Measurements from ENCODE around the gene PDCD2. TPM values are rescaled to one million over a fixed set of nuclear protein-coding genes. Genes with fewer than 3 reads are reported as not detected.
"Not testable (repeated sequence)": the region's sequence is repeated elsewhere in the genome, so short reads cannot be mapped to it uniquely, and the experiment has no call there.

PDCD2 gene
- 100 to 1,000 TPM; 147 to 152 TPM for total RNA-seq

GRCh38 chr6:170584181-170584953, at the start of gene PDCD2:
Gene PDCD2 (minus strand): TSS chr6:170584637. CDS start chr6:170584581, 56 bp downstream.
- POLR2A ChIA-PET: interaction anchor here (0.9 to 1.9 kb wide), 5 partner anchors 29 to 882 kb away, joined by 3 to 11 read pairs (median 4); partner anchors contain the start of genes C6orf120, PHF10, PSMB1 and TBP
- CTCF ChIA-PET: interaction anchor here (0.6 to 2.1 kb wide), 5 partner anchors 10 to 40 kb away, joined by 3 to 11 read pairs (median 3); partner anchors contain the start of genes PSMB1 and TBP

GRCh38 chr6:170616020-170616554, 31.6 kb upstream of the PDCD2 start:
- POLR2A ChIA-PET, CTCF ChIA-PET: not testable (repeated sequence)

- CTCF ChIA-PET: not testable (repeated sequence)
Measured at GRCh38 chr6:170612256-170612804, 27.9 kb upstream of the PDCD2 start.

GRCh38 chr6:170609225-170609624, 24.8 kb upstream of the PDCD2 start:
- POLR2A ChIA-PET, CTCF ChIA-PET: not testable (repeated sequence)

More at GRCh38 chr6:170612256-170612804, 27.9 kb upstream of the PDCD2 start:
- POLR2A ChIA-PET: not testable (repeated sequence)

GRCh38 chr6:170605574-170606259, 21.3 kb upstream of the PDCD2 start:
- ChIA-PET CTCF (no interaction called here), POLR2A (no interaction called here)

GRCh38 chr6:170597278-170597677, 12.8 kb upstream of the PDCD2 start:
- ChIA-PET POLR2A (no interaction called here), CTCF (interaction anchor here (0.9 kb wide), 1 partner anchor 13 kb away, joined by 3 read pairs; the partner anchor contains the start of gene PDCD2)

- ChIA-PET CTCF (interaction anchor here (0.9 kb wide), 1 partner anchor 12 kb away, joined by 3 read pairs; the partner anchor contains the start of gene PDCD2), POLR2A (no interaction called here)
Measured at GRCh38 chr6:170596426-170596825, 12.0 kb upstream of the PDCD2 start.

GRCh38 chr6:170590725-170591124, 6.3 kb upstream of the PDCD2 start:
- ChIA-PET POLR2A (no interaction called here), CTCF (no interaction called here)

- CTCF ChIA-PET: interaction anchor here (0.6 to 2.1 kb wide), 3 partner anchors 11 to 40 kb away, joined by 3 to 11 read pairs (median 4); partner anchors contain the start of genes PSMB1 and TBP
- POLR2A ChIA-PET: interaction anchor here (1.5 to 1.9 kb wide), 2 partner anchors 31 to 33 kb away, joined by 5 to 11 read pairs; partner anchors contain the start of genes PSMB1 and TBP
Measured at GRCh38 chr6:170584954-170585498, 589 bp upstream of the PDCD2 start.

- CTCF ChIA-PET: interaction anchor here (1.0 to 2.1 kb wide), 4 partner anchors 10 to 31 kb away, joined by 3 to 11 read pairs (median 4); partner anchors contain the start of genes PSMB1 and TBP
- POLR2A ChIA-PET: interaction anchor here (0.9 to 1.9 kb wide), 5 partner anchors 28 to 882 kb away, joined by 3 to 11 read pairs (median 4); partner anchors contain the start of genes C6orf120, PHF10, PSMB1 and TBP
Measured at GRCh38 chr6:170583756-170584180, 669 bp downstream of the PDCD2 start.

GRCh38 chr6:170578909-170579308, 5.5 kb downstream of the PDCD2 start:
- ChIA-PET POLR2A (no interaction called here), CTCF (no interaction called here)

- ChIA-PET CTCF (interaction anchor here (1.0 kb wide), 1 partner anchor 21 kb away, joined by 3 read pairs; the partner anchor contains the start of gene TBP), POLR2A (interaction anchor here (0.6 kb wide), 1 partner anchor 784 kb away, joined by 4 read pairs; no protein-coding TSS in a partner anchor)
Measured at GRCh38 chr6:170575250-170575649, 9.2 kb downstream of the PDCD2 start.

GRCh38 chr6:170572704-170573466, 11.6 kb downstream of the PDCD2 start:
- ChIA-PET POLR2A (no interaction called here), CTCF (no interaction called here)

- POLR2A ChIA-PET: no interaction called here
- CTCF ChIA-PET: interaction anchor here (0.9 kb wide), 1 partner anchor 19 kb away, joined by 3 read pairs; no protein-coding TSS in a partner anchor
Measured at GRCh38 chr6:170564936-170565530, 19.4 kb downstream of the PDCD2 start.

GRCh38 chr6:170561555-170561954, 22.9 kb downstream of the PDCD2 start:
- ChIA-PET POLR2A (no interaction called here), CTCF (no interaction called here)

- ChIA-PET POLR2A (interaction anchor here (1.0 kb wide), 2 partner anchors 25 to 29 kb away, joined by 3 read pairs; no protein-coding TSS in a partner anchor), CTCF (no interaction called here)
Measured at GRCh38 chr6:170555305-170555704, 29.1 kb downstream of the PDCD2 start.

- POLR2A ChIA-PET: interaction anchor here (1.0 to 1.3 kb wide), 2 partner anchors 25 to 803 kb away, joined by 3 to 5 read pairs; partner anchors contain the start of genes DYNLT2 and ERMARD
Measured at GRCh38 chr6:170554796-170555137, 29.7 kb downstream of the PDCD2 start.

More at GRCh38 chr6:170554796-170555137, 29.7 kb downstream of the PDCD2 start:
- CTCF ChIA-PET: no interaction called here
